HG03565 (cell line): ENCODE results near the gene TUB.
A peak's percentile ranks its signal among the peaks of the same experiment; 100 is the strongest.

Source experiments
- ATAC-seq: cut with Tn5 transposase; IDR thresholded peaks from one replicate; pipeline ENCODE4 v1.9.1; 2021; ENCODE audit warnings: mild to moderate bottlenecking, moderate library complexity; ENCODE audit not compliant: unreplicated experiment

The TUB gene, protein sequence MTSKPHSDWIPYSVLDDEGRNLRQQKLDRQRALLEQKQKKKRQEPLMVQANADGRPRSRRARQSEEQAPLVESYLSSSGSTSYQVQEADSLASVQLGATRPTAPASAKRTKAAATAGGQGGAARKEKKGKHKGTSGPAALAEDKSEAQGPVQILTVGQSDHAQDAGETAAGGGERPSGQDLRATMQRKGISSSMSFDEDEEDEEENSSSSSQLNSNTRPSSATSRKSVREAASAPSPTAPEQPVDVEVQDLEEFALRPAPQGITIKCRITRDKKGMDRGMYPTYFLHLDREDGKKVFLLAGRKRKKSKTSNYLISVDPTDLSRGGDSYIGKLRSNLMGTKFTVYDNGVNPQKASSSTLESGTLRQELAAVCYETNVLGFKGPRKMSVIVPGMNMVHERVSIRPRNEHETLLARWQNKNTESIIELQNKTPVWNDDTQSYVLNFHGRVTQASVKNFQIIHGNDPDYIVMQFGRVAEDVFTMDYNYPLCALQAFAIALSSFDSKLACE

DNA sequence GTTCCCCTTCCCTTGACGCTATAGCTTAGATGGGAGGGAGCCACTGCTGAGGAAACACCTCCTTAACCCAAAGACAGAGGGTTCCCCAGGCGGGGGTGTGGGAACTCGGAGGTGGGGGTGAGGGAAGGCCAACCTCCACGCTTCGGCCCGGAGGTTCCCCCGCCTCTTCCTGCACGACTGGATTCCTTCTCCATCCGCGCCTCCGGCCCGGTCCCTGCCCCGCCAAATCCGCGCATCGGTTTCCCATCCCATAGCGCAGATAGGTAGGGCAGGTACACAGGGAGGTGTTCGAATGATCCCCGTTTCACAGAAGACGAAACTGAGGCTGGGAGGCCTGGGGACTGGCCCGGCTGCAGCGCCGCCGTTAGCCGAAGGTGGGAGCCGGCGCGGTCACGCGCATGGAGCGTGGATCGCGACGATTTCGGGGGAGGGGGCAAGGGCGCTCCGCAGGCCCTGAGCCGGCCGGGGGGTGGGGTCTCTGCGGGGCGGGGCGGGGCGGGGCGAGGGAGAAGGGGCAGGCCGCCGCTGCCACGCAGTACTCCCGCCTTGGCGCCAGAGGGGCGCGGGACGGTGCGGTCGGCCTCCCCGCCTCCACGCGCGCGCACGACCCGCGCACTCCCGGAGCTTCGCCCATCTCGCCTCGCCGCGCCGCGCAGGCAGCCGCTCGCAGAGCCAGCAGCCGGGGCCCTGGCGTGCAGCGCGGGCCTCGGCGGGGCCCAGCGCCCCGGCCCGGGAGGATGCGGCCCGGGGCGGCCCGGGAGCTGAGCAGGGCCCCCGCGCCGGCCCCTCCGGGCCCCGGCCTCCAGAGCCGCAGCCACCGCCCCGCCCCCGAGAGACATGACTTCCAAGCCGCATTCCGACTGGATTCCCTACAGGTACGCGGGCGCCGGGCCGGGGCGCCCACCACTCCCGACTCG, at the start of gene TUB:
TSS of gene TUB (plus strand) at position 538 of the 917 bp plus-strand sequence. CDS start at position 838, 300 bp downstream.
- no peak for ATAC-seq

DNA sequence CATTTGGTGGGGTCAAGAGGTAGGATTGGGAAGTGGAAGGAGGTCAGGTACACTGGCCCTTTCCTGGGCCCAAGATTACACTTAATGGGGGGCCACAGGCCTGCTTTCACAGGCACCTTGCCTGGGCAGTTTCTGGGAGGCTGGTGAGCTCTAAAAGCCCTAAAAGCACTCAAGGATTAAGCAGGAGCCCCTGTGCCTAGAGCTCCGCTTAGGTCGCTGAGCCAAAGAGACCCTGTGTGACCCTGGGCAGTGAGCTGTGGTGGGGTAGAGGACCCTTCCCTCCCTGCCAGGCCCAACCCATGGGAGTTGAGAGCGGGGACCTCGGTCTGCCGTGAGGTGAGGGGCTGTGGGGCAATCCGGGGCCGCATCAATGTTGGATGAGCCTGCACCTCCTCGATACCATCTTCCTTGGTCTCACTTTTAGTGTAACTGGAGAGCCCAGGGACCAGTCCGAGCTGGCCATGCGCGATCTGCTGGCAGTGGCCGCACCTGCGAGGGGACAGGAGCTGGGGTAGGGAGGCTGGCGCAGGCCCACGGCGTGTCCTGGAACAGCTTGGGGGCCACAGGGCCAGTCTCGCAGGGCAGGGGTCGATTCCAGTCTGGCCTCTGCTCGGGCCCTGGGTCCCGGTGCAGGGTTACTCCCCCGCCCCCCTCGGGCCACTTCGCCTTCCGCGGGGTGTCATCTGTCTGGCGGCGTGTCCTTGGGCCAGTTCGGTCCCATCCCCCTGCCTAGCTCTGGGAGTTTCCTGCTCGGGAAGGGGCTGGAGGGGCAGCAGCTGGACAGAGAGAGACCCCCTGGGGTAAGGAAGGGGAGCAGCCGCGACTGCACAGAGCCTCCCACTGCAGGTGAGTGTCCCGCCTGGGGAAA, 49.5 kb upstream of the TUB start:
- no peak for ATAC-seq

DNA sequence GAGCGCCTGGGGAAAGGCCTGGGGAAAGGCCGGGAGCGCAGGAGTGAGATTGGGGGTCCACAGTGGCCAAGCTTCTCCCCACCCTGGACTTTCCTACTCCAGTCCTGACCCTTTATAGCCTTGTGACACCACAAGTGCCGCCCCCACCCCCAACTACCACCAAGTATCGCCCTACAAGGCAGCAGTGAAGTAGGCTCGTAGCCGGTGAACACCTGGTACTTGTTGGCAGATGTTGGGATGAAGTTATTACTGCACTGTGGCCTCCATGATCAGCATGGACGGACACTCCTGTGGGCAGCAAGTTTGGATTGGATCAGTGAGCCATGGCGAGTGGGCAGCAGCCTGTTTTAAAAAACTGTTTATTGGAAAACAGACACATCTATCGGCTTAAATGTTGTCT, 48.9 kb upstream of the TUB start:
- ATAC-seq: no peak

DNA sequence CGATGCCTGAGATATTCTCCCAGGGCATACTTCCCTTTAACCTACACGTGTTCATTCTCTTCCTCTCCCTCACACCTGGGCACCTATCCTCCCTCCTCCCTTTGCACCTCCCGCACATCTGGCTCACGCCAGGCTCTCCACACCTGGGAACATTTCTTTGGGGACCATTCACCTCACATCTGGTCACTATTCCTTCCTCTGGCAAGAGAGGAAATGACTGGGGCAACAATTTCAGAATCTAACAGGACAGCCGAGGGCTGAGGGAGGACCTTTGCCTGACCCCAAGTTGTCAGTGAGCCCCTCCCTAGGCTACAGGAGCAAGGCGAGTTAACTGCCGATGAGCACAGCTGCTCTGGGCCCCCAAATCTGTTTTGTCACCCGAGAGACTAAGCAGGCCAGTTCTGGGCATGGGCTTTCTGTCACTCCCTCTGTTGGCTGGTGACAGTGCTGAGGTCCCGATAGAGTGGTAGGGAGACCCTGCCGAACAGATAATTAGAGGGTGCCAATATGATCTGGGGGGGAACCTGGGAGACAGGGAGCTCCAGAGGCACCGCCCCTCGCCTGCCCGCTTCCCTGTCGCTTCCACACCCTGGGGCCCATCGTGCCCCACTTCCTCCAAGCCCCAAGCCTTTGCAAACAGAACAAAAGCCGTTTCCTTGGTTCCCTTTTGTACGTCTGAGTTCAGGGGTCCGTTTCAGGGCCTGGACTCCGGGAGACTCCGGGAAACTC, 48.3 kb upstream of the TUB start:
- no peak for ATAC-seq

DNA sequence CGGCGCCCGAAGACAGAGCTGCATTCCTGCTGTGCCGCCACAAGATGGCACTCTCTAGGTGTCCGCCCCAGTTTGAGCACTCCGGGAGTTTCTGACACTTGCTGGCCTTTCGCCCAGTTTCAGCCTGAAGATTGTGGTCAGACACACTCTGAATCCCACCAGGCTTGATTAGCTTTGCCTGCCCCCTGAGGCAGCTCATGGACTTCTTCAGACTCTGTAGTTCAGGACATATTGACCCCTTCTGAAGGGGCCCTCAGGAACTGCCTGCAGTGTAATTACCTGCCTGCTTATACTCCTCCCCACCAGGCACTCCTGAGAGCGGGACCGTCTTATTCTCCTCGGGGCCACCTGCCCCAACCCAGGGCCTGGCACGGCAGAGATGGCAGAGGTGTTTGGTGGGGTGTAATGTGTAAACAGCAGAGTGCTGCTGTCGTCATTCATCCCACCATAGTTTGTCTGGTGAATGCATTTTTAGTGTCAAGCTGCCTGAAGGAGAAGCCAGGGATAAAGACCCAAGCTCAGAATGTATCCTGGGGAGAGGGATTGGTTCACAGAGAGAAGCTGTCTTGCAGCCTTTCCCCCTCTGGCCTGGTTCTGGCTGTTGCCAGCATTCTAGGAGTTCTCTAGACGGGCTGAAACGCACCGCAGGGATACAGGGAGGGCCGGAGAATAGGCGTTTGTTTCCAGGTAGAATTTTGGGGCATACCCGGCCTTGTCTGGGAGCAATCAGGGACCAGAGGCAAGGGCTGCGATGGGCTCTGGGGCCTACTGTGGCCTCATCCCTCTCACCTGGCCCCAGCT, 47.5 kb upstream of the TUB start:
- ATAC-seq: peak; percentile 70

DNA sequence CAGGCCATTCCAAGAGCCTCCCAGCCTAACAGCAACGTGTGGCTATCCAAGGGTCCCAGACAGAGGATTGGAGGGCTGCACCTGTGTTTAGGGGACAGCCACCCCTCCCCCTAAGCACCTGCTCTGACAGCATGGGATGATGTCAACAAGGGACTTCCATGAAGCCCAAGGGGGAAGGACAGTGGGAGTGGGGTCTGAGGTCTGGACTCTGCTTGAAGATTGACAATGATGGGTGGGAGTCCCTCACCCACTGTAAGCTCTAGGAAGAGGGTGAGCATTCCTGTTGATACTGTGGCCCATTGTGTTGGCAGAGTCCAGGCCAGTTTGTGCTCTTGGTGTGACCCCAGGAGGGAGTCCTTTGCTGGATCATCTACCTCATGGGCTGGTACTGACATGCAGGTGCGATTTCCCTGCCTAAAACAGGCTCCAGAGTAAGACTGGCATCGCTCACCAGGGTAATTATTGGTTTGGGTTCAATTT, 46.9 kb upstream of the TUB start:
- no peak for ATAC-seq

DNA sequence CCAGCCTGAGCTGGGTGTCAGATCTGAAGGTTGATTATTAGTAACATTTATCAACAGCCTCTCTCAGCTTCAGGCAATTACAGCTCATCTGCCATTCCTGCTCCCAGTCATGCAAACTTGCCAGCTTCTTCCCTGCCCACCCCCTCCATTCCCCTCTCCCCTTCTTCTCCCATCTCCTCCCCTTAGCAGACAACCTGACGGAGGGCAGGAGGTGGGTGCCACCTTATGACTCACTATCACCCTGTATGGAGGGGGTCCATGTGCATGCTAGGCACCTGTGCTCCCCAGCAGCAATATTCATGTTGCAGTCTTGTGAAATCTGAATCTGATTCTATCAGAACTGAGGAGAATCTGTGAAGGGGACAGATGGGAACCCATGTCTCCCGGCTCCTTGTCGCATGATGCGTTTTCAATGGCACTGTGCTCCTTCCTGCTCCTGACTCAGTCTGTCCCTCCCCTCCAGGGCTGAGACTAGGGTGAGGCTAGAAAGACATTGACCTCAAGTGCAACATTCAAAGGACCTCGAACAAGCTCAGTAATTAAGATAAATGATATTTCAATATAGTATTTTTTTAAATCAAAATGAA, 46.3 kb upstream of the TUB start:
- ATAC-seq: no peak

DNA sequence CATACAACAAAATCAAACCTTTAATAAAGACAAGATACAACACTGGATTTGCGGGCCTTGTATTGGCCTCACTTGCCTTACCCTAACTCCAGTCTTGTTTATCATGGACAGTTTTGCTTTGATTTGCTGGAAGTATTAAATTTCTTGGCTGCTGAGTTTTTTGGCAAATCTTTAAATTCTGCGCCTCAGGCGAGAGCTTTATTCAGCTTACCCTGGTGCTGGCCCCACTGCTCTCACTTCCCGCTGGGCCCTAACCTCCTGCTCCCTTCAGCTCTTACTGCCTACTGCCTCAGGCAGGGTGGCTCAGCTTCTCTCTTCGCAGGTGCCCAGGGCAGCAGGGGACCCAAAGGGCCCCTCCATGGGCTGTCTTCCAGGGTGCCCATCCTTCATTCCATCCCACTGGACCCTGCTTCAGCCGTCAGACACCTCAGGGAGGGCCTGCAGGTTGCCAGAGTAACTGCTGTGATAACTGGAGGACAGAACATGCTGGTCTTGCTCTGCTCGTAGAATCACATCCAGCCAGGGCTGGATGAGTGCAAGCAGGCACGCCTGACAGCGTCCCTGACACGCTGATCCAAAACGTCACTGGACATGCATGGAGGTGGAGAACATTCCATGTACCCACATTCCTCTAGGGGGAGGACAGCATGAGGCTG, 45.7 kb upstream of the TUB start:
- no peak for ATAC-seq

DNA sequence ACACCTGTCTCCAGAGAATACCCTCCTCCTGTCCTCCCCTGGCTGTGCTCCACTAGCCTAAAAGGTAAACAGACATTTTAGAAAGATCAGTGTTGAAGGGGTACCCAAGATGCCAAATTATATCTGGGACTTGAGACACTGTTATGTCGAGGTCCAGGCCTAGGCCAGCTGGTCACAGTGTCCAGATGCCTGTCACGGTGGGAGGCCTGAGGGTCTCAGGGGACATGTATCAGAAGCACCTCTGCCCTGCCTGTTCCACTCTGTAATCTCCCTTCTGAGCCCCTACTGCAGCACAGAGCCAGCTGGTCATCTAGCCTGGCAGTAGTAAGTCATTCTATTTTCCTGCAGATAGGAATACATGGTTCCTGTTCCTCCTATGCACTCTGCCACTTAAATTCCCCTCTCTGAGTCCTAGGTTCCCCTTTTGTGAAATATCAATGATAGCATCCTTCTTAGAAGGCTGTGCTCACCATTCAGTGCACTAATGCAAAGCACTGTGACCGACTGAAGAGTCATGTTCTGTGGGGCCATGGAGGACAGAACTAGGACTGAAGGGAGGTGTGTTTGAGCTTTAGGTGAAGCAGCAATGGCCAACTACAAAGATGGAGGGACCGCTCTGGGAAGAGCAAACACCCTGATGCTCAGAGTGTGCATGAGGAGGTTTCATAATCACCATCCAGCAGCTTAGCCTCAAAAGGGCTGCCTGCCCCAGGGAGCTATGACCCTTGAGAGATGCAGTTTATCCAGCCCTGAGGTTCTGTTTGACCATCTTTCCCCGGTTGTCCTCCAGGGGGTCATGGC, 44.8 kb upstream of the TUB start:
- no peak for ATAC-seq

DNA sequence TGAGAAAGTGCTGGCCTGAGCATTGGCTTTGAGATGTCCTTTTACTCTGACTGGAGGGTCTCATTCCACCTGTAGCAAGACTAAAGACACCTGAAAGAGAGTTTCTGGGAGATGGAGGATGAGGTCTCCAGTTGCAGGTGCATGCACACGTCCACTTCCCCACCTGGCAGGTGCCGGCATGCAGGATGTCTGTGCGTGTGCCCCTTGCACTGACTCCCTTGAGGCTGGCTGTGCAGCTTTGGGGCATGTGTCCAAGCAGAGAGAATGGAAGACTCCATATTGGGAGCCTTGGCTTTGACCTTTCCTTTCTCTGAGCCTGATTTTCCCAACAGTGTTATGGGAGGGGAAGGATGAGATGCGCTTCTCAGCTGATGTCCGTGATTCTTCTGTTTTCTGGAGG, 44.0 kb upstream of the TUB start:
- ATAC-seq: no peak

DNA sequence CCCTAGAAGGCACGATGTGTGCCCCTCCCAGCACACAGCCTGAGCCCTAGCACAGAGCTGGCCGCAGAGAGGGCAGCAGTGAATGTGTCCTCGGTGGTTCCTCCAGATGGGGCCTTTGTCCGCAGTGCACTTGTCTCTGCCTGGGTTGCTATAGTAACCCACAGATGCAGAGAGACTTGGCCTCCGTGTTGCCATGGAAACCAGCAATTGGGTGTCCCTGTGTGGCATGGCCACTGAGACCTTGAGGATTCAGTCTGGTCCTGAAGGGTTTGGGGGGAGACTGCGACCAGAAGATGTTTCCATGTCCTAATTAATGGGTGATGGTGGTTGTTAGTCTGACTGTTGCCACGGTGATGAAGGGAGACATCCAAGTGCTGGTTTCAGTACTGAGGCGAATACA, 42.6 kb upstream of the TUB start:
- no peak for ATAC-seq

DNA sequence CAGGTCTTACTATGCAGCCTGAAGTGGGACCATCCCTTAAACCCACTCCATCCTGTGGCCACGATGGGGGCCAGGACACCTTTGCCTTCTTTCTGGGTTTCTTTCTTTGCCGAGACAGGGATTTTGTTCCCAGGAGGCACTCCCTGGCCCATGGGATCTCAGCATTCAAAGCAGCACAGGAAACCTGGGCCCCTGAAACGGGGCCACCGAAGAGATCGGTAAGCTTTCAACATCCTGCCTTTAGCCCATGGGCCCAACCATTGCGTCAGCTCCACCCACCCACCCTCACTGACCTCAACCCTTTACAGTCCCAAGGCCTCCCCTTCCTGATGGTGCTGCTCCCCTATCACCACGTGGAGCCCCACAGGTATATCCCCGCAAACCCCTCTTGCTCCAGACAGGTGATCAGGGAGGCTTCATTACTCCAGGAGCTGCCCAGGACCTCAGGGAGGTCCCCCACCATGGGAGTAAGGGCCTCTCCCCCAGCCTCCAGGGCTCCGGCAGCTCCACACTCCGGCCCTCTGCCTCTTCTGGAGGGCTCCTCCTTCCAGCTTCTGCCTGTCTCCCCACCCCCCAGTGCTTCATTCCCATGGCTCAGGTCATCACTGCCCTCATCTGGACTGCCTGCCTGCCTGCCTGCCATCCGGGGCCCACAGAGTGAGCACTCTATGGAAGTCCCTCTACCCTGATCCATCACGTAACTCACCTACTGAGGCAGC, 42.0 kb upstream of the TUB start:
- ATAC-seq: no peak

DNA sequence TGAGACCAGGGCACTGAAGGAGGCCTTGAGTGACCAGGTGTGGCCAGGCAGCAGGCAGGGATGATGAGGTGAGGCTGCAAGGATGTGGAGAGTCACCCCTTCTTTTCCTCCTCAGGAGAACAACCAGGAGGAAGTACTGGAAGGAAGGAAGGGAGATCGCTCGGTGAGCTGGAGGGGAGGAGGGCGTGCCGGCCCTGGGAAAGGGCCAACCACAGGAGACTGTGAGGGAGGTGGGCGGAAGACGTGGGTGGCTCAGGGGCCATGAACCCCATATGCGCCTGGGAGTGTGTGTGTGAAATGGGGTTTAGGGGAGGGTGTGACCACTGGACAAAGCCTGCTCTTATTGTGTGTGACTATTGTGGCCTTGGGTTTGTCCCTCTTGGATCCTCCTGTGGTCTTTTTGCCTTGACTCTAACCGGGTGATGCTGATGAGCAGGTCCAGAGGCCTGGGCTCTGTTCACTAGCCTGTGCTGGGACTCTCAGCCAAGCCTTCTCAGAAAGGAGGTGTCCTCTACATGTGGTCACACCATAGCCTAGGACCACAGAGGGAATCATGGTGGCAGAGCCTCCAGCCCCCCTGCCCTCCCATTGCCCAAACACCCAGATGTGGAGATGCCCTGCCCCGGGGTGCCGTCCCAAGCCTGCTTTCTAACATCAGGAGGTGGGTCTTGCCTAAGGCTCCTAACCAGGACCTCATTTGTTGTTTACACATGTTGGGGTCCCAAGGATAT, 41.3 kb upstream of the TUB start:
- ATAC-seq: no peak

DNA sequence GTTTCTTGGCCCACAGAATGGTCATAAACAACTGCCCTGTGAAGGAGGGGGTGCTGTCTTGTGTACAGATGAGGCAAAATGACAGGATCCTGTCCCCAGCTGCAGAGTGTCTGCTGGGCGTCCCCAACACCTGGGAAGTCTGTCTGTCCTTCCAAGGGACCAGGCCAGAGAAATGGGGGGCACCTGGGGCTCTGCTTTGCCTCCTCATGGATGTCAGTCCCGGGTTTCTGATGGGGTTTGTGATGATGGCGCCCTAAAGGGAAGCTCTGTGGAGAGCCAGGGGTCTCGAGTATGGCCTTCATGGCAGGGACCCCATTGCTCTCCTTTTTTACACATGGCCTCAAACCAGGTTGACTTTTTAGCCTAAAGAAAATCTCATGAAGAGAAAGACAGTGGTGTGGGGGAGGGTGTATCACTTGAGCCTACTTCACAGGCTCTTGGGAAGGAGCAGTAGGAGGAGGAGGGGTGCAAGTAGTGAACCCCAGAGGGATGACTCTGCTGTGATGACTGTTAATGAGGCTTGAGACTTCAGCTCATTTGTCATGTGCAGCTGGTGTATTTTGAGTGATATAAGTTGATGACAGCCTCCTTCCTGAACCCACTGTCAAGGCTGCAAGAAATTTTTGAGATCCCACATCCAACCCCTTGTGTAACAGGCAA, 40.6 kb upstream of the TUB start:
- ATAC-seq: no peak

DNA sequence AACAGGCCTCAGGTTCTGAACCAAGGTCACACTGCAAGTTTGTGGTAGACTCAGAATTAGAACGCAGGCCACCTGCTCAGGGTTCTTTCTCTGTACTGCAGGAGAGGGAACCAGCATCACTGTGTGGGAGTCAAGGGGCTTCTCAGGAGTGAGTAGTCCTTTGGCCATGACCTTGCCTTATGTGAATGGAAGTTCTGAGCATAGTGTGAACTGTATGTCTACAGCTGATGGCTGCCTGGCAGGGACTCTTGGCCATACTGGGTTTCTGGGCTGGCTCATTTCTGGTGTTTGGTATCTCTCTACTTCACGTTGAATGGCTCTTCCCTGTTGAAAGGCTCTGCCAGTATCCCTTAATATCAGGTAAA, 40.1 kb upstream of the TUB start:
- ATAC-seq: no peak

DNA sequence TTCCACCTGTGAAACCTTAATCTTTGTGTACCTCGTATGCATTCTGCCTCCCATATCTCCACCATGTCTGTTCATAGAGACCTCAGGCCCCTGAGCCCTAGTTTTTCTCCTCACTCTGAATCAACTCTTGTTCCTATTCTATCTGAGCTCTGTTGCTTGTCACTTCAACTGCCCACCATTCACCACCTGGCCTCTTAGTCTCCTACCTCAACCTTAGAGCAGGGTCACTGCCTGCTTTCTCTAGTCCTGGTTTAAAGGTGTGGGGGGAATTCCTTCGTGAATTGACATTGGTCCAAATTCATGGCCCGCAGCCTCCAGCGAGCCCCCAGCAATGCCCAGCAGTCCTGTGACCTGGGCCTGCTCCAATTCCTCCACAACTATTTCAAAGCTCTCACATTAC, 39.4 kb upstream of the TUB start:
- no peak for ATAC-seq
